A549 (cell line): ENCODE data around the gene LRRC31.

Experiments
- BHLHE40 ChIP-seq: IDR thresholded peaks from 2 replicates; pipeline ENCODE4 v1.6.1; 2012; ENCODE audit warnings: low read depth, low read length, inconsistent platforms
- CHD2 ChIP-seq: fragments of 150-350 bp; IDR thresholded peaks from 2 replicates; pipeline ENCODE4 v1.6.1; 2014; ENCODE audit warnings: low read length; ENCODE audit not compliant: partially characterized antibody
- CTCF ChIP-seq: fragments of >200 bp; sonication (Bioruptor Twin); formaldehyde crosslinking; IDR thresholded peaks from 3 replicates; pipeline ENCODE4 v1.5.1; 2016
- EP300 ChIP-seq, 2 experiments: fragments of >200 bp; sonication (Bioruptor Twin); formaldehyde crosslinking; IDR thresholded peaks; 2 replicates in 1 of 2; 3 replicates in 1 of 2; pipeline ENCODE4 v1.6.1; 2016 to 2017
- HES2 ChIP-seq: fragments of >200 bp; sonication (Bioruptor Twin); formaldehyde crosslinking; IDR thresholded peaks from 2 replicates; pipeline ENCODE4 v1.6.1; 2016
- MAZ ChIP-seq: fragments of 150-350 bp; IDR thresholded peaks from 2 replicates; pipeline ENCODE4 v1.6.1; 2014; ENCODE audit warnings: antibody characterized with exemption, low read depth, low read length, borderline replicate concordance
- MYC ChIP-seq: IDR thresholded peaks from 2 replicates; pipeline ENCODE4 v1.6.1; 2012; ENCODE audit warnings: mild to moderate bottlenecking, inconsistent platforms, low read length, improper control_type of control experiment, borderline replicate concordance
- POLR2A ChIP-seq: IDR thresholded peaks from 2 replicates; pipeline ENCODE4 v1.6.1; 2012; ENCODE audit warnings: mild to moderate bottlenecking, low read length

GRCh38 chr3:169901453-169901852 is 31.7 kb upstream of the LRRC31 start:
- TF ChIP-seq EP300 (IDR thresholded peaks at IDR 0.05): no peak
- TF ChIP-seq MYC: no peak
- TF ChIP-seq POLR2A: no peak
- TF ChIP-seq CTCF: no peak
- no peak for TF ChIP-seq HES2
- no peak for TF ChIP-seq MAZ
- TF ChIP-seq CHD2: no peak
- no peak for TF ChIP-seq BHLHE40
